ENCODE measurements around the gene PC. TPM values are rescaled to one million over a fixed set of nuclear protein-coding genes. Genes with fewer than 3 reads are reported as not detected.
A peak's percentile ranks its signal among the peaks of the same experiment; 100 is the strongest.

Gene PC
- total RNA-seq, 2 donors from 2014 or later = 5.5 to 11.6 TPM

DNA sequence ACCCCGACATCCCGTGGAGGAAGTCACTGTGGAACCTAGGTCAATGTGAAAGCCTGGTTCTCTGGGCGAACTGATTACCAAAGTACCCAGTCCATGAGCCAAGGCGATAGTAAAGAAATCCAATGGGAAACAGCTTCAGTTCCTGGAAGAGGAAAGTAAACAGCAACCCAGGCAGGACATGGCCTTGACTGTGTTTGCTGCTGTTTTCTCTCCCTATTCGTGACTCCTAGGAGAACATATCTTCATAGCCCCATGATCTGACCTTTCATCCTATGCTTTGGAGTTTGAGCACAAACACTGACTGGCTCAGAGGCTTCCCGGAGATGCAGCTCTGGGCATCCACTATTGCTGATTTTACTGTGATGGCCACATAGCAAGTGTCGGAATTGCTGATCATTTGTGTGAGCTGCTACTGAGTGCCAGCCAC, 56.2 kb downstream of the PC start:
- DNase-seq (ENCODE audit: low spot score) = no peak
- intact Hi-C loops (cut with DNase I) = loop anchor here in 1 of 2 donors (2.0 kb wide), 1 partner anchor 33 kb away; no protein-coding TSS in a partner anchor

DNA sequence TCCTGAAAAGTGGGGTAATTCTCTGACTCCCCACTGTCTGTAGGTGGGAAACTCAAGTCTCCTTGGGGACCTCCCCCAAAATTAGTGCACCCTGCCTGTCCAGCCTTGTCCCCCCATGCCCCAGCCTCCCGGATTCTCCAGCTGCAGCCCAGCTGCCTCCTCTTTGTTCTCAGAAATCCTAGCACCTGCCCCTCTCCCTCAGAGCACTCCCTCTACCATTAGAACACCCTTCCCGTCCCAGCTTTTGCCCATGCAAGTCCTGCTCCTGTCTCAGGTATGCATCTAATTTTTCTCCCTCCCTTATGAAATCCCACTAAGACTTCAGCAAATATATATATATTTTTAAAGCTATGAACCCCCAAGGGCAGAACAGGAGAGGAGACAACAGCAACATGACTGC, 64.0 kb downstream of the PC start:
- intact Hi-C loops (cut with DNase I) = no loop called here
- no peak for DNase-seq (ENCODE audit: low spot score)

DNA sequence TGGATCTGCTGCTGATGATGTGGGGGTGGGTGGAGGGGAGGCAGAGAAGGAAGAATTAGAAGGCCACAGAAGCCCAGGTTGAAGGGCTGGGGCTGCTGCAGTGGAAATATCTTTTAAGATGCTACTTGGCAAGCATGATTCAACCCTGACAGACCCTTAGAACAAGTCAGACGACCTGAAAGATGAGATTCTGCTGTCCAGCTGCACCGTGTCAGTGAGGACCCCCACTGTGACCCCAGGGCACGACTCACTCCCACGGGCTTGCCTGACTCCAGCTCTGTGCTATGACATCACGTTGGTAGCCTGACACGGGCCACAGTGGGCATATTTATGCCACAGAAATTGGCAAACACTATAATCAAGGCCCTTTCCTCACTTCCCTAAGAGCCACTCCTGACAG, 65.3 kb downstream of the PC start:
- intact Hi-C loops (cut with DNase I) = no loop called here
- DNase-seq (ENCODE audit: low spot score) = no peak

DNA sequence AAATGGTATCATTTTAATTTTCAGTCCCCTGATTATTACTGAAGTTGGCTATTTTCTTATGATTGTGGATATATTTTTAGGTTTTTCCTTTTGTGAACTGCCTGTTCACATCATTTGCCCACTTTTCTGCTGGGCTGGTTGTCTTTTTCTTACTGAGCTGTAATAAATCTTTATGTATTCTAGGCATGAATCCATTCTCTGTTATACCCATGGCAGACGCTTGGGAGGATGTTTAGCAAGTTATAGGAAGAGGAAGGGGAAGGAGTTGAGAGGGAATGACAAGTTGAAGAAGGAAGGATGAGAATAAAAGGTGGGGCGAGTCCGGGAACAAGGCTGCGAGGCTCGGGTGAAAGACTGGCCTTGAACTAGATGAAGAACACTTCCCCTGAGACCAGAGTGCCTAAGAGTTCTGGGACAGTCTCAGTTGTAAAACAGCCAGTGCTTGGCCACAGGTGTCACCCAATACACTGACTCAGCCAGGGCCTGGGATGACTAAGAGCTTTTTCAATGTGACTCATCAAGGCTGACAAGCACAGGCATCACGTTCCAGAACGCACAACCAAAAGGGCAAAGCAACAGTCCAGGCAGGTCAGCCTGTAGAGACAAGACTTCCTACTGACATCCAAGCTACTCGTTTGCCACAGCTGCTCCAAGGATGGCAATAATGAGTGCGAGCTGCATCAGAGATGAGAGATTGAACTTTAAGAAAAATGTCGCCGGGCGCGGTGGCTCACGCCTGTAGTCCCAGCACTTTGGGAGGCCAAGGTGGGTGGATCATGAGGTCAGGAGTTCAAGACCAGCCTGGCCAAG, 66.1 kb downstream of the PC start:
- DNase-seq (ENCODE audit: low spot score) = no peak
- intact Hi-C loops (cut with DNase I) = no loop called here

DNA sequence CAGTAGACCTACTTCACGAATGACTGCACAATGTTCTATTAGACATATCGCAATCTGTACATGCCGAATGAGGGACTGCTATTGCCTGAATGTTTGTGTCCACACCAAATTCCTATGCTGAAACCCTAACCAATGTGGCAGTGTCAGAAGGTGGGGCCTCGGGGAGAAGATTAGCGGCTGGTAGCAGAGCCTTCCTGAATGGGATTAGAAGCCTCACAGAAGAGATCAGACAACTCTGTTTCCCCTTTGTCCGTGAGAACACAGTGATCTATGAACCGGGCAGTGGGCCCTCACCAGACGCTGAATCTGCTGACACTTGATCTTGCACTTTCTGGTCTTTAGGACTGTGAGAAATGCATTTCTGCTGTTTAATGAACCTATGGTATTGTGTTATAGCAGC, 68.2 kb downstream of the PC start:
- intact Hi-C loops (cut with DNase I) = no loop called here
- no peak for DNase-seq (ENCODE audit: low spot score)

DNA sequence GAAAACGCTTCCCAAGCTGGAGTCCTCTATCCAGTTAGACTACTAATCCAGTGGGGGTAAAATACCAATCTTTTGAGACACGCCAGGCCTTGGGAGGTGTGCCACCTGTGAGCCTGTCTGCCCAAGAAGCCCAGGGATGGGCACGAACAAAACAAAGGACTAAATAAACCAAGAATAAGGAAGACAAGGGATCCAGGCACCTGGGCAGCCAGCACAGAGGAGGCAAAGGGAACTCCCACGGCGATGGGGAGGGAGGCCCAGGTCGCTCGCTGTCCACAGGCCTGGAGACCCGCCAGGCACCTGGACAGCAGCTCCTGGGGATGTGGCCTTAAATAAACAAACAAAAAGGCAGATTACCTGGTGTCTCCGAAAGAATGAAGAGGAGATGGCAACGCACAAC, 69.9 kb downstream of the PC start:
- intact Hi-C loops (cut with DNase I) = no loop called here
- no peak for DNase-seq (ENCODE audit: low spot score)

DNA sequence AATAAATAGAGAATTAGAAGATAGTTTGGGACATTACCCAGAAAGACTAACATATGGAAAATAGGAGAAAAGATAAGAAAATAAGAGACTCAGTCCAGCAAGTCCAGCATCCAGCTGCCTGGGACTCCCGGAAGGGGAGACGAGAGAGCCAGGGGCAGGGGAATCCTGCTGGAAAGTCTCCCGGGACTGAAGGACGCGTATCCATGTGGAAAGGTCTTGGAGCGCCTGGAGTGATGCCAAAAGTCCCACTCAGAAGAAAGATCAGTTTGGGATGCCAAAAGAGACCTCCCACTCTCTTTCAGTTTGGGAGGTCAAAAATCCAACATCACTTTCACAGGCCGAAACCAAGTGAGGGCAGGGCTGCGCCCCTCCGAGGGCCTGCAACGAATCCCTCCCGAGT, 70.7 kb downstream of the PC start:
- intact Hi-C loops (cut with DNase I) = no loop called here
- DNase-seq (ENCODE audit: low spot score) = peak; percentile 48

DNA sequence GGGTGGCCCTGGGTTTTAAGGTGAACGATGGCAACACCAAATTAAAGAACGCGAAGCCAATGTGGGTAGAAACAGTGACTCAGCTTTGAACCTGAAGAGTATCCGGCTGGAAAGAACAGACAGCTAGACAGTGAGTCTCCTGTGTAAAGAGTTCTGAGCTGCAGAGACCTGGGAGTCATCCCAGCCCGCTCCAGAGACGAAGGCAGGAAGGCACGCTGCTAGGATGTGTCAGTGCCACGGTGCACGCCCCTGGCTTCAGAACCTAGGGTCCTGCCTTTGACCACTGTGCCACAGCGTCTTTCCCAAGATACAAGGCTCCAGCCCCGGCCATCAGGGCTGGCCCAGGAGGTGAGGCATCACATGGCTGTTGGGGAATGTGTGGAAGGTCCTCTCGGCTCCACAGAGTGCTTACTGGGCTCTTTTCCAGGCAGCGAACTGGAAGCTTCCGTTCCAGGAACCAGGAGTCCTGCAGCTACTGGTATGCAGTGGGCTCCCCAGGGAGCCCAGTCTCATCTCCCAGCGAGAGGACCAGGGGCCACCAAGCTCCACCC, 71.4 kb downstream of the PC start:
- DNase-seq (ENCODE audit: low spot score) = no peak
- intact Hi-C loops (cut with DNase I) = no loop called here

DNA sequence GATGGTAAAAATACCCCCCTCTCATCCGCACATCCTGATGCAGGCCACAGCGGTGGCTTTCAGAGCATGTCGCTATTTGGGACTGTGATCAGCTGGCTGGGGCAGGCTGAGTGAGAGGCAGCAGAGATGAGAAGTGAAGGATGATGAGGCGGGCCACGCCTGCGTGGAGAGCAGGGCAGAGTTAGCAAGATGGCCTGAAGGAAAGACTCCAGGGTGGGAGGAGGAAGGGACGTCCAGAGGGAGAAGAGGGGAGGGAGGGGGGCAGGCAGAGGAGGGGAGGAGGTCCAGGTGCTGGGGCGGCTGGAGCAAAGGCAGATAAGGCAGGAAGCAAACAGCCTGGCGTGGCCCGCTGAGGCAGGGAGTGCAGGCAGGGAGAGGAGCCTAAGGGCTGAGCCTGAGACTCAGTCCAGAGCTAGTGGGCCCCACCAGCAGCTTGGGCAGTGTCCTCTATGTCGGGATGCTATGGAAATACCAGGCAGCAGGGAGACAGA, 72.2 kb downstream of the PC start:
- intact Hi-C loops (cut with DNase I) = no loop called here
- DNase-seq (ENCODE audit: low spot score) = no peak

DNA sequence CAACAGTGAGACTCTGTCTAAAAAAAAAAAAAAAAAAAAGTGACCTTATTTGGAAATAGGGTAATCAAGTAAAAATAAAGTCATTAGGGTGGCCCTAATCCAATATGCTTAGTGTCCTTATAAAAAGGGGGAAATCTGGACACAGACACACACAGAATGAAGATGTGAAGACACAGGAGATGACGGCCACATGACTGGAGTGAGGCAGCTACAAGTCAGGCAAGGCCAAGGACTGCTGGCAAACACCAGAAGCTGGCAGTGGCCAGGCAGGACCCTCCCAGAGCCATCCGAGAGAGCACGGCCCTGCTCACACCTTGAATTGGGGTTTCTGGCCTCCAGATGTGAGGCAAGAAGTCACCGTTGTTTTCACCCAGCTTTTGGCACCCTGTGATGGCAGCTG, 72.7 kb downstream of the PC start:
- no peak for DNase-seq (ENCODE audit: low spot score)
- intact Hi-C loops (cut with DNase I) = no loop called here

DNA sequence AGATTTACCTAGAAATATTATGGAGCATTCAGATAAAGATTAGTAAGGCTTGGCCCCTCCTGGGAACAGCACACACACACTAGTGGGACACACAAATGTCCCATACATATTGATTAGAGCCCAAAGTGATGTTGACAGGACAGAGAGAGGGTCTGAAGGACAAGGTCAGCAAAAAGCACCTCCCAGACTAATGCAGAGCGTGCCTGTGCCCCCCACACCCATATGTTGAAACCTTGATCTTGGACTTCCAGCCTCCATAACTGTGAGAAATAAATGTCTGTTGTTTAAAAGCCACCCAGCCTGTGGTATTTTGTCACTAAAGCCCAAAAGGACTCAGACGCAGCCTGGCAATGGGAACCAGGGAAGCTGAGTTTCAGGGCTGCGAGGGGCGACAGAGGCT, 73.7 kb downstream of the PC start:
- intact Hi-C loops (cut with DNase I) = no loop called here

DNA sequence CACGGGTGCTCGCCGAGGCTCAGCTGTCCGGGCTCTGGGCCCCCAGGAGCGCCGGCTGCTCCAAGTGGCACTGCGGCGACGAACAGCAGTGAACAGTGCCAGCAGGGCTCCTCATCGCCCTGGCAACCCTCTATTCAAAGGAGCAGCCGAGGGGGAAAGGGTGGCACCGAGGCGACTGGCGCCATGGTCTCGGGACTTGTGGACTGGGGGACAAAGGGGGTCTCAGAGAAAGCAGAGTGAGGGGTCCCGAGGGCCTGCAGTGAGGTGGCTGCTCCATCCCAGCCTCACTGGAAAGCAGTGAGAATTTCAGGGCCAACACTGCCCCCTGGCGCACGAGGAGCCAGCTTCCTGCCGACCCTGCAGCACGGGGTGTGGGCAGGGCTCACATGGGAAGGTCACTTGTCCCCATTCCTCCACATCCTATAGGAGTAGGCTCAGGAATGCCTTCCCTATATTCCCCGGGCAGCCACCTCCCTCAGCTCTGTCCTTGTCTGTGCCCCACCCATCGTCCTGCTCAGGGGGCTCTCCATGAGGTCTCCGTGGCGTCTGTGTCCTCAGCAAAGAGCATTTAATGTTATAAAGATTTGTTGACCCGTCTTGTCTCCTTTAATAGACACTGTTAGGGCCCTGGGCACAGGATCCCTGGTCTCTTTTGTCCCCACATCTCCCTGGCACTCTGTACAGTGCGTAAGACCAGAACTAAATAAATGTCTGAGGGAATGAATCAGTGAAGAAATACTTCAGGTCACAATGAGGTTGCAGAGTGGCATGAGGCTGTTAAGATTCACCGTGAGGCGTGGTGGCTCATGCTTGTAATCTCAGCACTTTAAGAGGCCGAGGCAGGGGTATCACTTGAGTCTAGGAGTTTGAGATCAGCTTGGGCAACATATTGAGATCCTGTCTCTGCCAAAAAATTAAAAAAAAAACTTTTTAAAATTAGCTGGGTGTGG, 74.9 kb downstream of the PC start:
- DNase-seq (ENCODE audit: low spot score) = no peak
- intact Hi-C loops (cut with DNase I) = no loop called here

More for the DNA sequence above, 73.7 kb downstream of the PC start:
- DNase-seq (ENCODE audit: low spot score) = no peak

DNA sequence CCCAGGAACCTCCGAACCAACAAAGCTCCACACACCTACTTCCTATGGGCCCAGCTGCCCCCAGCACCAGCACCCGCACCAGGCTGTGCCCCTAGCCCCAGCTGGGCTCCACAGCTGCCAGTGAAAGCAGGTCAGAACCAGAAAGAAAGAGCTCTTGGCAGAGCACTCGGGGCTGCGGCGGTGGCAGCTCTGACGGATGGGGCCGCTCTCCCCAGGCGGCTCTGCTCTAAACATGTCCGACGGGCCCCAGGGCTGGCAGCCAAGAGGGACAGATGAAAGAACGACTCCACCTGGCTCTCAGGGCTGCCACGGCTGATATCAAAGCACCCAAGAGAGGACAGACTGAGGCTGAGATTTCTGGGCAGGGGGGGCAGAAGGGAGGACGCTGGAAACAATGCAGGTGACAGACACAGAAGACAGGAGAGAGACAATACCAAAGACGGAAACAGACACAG, 75.6 kb downstream of the PC start:
- DNase-seq (ENCODE audit: low spot score) = no peak
- intact Hi-C loops (cut with DNase I) = no loop called here

DNA sequence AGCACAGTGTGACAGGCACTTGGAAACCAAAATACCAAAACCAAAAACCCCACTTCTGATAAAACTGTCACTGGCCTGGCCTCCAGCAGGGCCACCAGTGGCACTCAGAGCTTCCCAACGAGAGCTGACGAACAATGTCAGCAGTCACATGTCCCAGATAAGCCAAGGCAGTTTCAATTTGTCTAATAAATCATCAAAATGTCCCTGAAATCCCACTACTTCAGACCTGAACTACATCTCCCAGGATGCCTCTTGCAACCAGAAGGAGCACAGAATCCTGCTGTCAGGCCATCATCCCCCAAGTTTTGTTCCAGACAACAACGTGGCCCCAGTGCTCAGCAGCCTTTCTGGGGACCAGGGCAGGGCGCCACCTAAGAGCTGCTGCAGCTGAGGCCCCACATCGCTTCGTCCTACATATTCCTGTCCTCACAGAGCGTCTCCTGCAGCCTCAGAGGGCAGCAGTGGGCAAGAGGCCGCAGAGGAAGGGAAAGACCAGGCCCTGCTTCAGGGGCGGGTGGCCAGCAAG, 76.2 kb downstream of the PC start:
- no peak for DNase-seq (ENCODE audit: low spot score)
- intact Hi-C loops (cut with DNase I) = no loop called here

DNA sequence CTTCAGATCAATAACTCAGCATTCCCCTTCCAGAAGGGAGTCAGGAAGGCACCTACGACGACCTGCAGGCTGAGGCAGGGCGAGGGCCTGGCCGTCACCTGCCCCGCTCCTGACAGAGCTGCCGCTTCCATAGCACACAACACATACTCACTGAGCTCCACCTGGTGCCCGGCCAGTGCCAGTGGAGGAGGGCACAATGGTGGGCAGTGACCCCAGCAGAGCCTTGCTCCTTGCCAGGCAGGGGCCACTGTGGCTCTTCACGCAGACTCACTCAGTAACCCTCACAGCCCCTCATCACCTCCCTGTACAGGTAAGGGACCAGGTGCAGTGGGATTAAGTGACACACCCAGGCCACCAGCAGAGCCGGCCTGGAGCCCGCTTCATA, 76.7 kb downstream of the PC start:
- no peak for DNase-seq (ENCODE audit: low spot score)
- intact Hi-C loops (cut with DNase I) = no loop called here

DNA sequence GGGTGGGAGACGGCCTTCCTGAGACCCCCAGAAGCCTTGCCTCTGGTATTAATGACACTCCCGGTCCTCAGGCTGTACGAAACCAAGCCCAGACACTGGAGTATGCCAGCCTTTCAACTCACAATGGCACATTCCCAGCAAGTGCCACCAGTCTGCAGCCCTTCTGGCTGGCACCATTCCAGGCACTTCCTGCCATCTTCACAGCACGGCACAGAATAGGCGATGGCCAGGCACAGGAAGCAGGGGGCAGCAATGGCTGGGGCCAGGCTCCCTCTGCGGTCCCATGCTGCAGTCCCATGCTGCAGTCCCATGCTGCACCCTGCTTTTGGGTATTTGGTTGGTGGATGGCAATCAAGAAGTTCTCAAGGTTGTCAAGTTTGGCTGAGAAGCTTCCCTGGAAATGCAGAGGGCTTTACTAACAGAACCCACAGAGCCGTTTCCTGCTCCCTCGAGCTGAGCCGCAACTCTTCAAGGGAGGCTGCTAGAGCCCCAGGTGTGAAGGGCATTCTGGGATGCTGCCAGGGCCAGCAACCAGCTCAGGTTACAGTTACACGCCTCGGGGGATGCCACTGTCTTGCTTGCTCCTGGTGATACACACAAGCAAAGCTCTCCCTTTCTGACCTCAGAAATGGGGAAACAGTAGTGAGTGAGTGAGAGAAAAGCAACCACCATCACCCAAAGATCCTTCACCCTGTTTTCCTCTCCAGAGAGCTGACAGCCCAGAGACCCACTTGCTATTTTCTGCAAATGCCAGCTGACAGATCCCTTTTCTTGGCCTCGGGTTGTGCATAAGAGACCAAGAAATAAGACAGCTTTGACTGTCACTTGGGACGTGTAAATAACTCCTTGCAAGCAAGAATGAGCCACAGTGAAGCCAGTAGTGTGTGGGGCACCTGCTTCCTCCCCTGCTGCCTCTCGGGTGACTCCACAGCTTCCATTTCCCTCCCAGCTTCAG, 77.4 kb downstream of the PC start:
- intact Hi-C loops (cut with DNase I) = no loop called here
- no peak for DNase-seq (ENCODE audit: low spot score)

DNA sequence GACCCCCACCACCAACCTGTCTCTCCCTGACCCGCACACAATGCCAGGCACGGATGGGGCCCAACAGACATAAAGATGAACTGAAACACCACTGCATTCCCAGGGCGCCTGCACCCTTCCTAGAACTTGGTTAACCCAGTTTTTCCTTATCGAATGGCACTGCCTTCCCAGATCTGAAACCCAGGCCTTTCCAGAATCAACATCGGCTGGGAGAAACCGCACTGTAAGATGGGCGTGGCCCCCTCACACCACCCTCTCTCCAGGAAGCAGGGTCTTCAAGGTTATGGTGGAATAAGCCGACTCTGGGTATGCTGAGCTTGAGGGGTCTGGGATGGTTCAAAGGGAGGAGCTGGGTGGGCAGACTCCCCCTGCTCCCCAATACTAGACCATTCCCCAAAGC, 78.2 kb downstream of the PC start:
- intact Hi-C loops (cut with DNase I) = no loop called here
- no peak for DNase-seq (ENCODE audit: low spot score)

DNA sequence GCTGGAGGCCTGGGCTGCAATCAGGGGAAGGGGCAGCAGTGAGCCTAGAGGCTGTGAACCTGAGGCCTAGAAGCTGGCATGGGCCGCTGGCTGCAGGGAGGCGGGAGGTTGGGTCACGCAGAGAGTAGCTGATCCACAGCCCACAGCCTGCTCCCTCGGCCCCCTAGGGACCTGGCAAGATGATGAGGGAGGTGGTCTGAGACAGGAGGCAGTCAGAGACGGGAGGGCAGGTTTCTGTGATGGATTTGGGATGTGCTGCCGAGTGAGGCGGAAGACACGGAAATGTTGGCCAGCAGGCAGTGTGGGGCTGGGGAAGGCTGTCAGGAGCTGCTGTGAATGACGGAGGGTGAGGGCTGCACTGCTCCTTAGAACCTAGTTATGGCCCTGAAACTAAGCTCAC, 78.6 kb downstream of the PC start:
- no peak for DNase-seq (ENCODE audit: low spot score)
- intact Hi-C loops (cut with DNase I) = no loop called here

DNA sequence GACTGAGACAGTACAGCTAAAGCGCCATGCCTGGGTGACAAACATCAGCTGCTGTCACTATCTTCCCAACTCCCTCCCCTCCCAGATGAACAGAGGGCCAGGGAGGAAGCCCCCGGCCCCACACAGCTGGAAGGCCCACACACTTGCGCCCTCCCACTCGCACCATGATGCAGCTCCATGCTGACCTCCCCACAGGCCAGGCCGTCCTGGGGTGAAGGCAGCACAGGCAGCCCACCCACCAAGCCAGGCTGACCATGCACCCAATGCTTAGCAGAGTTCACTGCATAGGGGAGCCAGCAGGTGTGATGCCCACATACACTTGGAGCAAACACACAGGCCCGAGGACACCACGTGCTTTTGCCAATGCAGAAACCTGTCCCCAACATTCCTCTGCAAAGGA, 79.2 kb downstream of the PC start:
- intact Hi-C loops (cut with DNase I) = no loop called here
- DNase-seq (ENCODE audit: low spot score) = no peak

Data from posterior vena cava (tissue), 2 donors.